Medulla oblongata (tissue), 1 donor: ENCODE measurements around the gene KIFC3.
"Not testable (repeated sequence)": the region's sequence is repeated elsewhere in the genome, so short reads cannot be mapped to it uniquely, and the experiment has no call there.

ENCODE experiments used
- DNase-seq: peaks from one replicate; pipeline ENCODE4 v3.0.0-alpha.2; 2015; ENCODE audit errors: extremely low spot score

KIFC3 gene

GRCh38 chr16:57722651-57723050, 79.6 kb downstream of the KIFC3 start:
- no peak for DNase-seq

- DNase-seq, result no peak
Observed at GRCh38 chr16:57722210-57722499, 80.1 kb downstream of the KIFC3 start.

GRCh38 chr16:57721356-57722209, 80.7 kb downstream of the KIFC3 start:
- DNase-seq, result no peak

GRCh38 chr16:57720142-57720575, 82.1 kb downstream of the KIFC3 start:
- DNase-seq, result peak; percentile 56

- no peak for DNase-seq
Observed at GRCh38 chr16:57714047-57714446, 88.2 kb downstream of the KIFC3 start.

- no peak for DNase-seq
Observed at GRCh38 chr16:57713596-57713995, 88.7 kb downstream of the KIFC3 start.

GRCh38 chr16:57712569-57712968, 89.7 kb downstream of the KIFC3 start:
- DNase-seq, result not testable (repeated sequence)

GRCh38 chr16:57711993-57712392, 90.3 kb downstream of the KIFC3 start:
- DNase-seq, result no peak

- DNase-seq, result no peak
Observed at GRCh38 chr16:57711346-57711745, 90.9 kb downstream of the KIFC3 start.

GRCh38 chr16:57709663-57710062, 92.6 kb downstream of the KIFC3 start:
- no peak for DNase-seq
